ENCODE results near the gene PKLR. TPM values are rescaled to one million over a fixed set of nuclear protein-coding genes. Genes with fewer than 3 reads are reported as not detected.
A peak's percentile ranks its signal among the peaks of the same experiment; 100 is the strongest.

Gene PKLR
- total and polyA plus RNA-seq, 2 donors (not counting 1 experiment from before 2014, with no cell fraction given), result not detected

DNA sequence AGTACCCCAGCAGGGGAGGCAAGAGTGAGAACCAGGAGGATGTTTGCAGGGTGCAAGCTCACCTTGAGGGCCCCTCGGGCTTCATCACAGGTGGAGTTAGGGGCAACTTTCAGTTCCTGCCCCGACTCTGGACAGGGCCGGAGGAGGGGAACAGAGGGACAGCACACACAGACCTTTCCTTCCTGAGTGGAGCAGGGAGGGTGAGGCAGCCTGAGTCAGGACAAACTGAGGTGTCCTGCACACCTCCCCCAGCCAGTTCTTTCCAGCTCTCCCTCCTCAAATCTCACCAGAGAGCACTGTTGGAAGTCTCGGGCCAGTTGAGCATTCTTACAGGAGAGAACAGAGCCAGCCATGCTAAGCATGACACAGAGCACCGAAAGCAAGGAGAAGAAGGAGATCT is 47.4 kb downstream of the PKLR start:
- Histone ChIP-seq H3K9me3 (ENCODE audit: control extremely low read depth in 1 of 3, control insufficient read depth in 2 of 3, insufficient read depth in 1 of 3, low read length in 2 of 3) (peaks cover 0 to 3% (median 0%) of the 10 kb centered on the region in 3 donors), H3K36me3 (replicated peaks in 1 of 2; ENCODE audit: control extremely low read depth in 1 of 2, control insufficient read depth in 1 of 2, extremely low read depth in 1 of 2, insufficient read depth in 2 of 2, low read length in 1 of 2) (peaks cover 0 to 17% of the 10 kb centered on the region in 2 experiments), H4K20me1 (ENCODE audit: control insufficient read depth, insufficient read depth, low read length, poor library complexity, severe bottlenecking) (no peaks in the 10 kb centered on the region), H3K27me3 (replicated peaks in 1 of 4; ENCODE audit: control extremely low read depth in 1 of 4, control insufficient read depth in 3 of 4, insufficient read depth in 4 of 4, low read length in 3 of 4) (no peaks in the 10 kb centered on the region), H3K4me3 (ENCODE audit: control extremely low read depth in 1 of 5, extremely low read depth in 1 of 5, insufficient read depth in 1 of 5, low read depth in 2 of 5, low read length in 4 of 5) (no peak overlapping the region), H3K79me2 (ENCODE audit: control insufficient read depth, insufficient read depth, low read length) (no peaks in the 10 kb centered on the region), H3K4me2 (replicated peaks; ENCODE audit: low read depth, low read length, poor library complexity, severe bottlenecking) (peak overlapping the region; percentile 97), H3K9ac (ENCODE audit: low read length) (no peak overlapping the region), H3K27ac (ENCODE audit: low read length in 2 of 2) (no peak overlapping the region), H2AFZ (ENCODE audit: insufficient read depth, low read depth, low read length, poor library complexity, severe bottlenecking) (no peak overlapping the region), H3K4me1 (ENCODE audit: control insufficient read depth in 2 of 2, insufficient read depth in 2 of 2, low read length in 2 of 2) (peaks cover 20 to 31% of the 10 kb centered on the region in 2 donors)
- ChIA-PET POLR2A (interaction anchor here (1.5 kb wide), 1 partner anchor 9 kb away, joined by 12 read pairs; no protein-coding TSS in a partner anchor), CTCF (interaction anchor here (5.2 kb wide), 1 partner anchor 68 kb away, joined by 128 read pairs; the partner anchor contains the start of gene RUSC1)
- intact Hi-C loops (cut with micrococcal nuclease), result no loop called here
- H3K27ac Mint-ChIP-seq, result peak overlapping the region; percentile 67
- DNase-seq, result no peak
- TF ChIP-seq EZH2 (IDR thresholded peaks at IDR 0.05; ENCODE audit: borderline replicate concordance, insufficient read depth, low read depth, low read length, poor library complexity, severe bottlenecking), result no peak
- TF ChIP-seq, protein P1, sequence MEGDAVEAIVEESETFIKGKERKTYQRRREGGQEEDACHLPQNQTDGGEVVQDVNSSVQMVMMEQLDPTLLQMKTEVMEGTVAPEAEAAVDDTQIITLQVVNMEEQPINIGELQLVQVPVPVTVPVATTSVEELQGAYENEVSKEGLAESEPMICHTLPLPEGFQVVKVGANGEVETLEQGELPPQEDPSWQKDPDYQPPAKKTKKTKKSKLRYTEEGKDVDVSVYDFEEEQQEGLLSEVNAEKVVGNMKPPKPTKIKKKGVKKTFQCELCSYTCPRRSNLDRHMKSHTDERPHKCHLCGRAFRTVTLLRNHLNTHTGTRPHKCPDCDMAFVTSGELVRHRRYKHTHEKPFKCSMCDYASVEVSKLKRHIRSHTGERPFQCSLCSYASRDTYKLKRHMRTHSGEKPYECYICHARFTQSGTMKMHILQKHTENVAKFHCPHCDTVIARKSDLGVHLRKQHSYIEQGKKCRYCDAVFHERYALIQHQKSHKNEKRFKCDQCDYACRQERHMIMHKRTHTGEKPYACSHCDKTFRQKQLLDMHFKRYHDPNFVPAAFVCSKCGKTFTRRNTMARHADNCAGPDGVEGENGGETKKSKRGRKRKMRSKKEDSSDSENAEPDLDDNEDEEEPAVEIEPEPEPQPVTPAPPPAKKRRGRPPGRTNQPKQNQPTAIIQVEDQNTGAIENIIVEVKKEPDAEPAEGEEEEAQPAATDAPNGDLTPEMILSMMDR (IDR thresholded peaks at IDR 0.05), result no peak
- H3K4me3 Mint-ChIP-seq, result peak overlapping the region; percentile 90
- peaks cover 44% of the 10 kb centered on the region for H3K4me1 Mint-ChIP-seq
- 87% methylated on average over 4 of the region's 5 CpGs for WGBS (ENCODE audit: insufficient coverage)
- no peak for ATAC-seq (ENCODE audit: low read depth)
- H3K9me3 Mint-ChIP-seq (ENCODE audit: insufficient read depth), result no peaks in the 10 kb centered on the region
- H3K27me3 Mint-ChIP-seq, result no peaks in the 10 kb centered on the region

GRCh38 chr1:155253208-155253607 is 48.0 kb downstream of the PKLR start:
- intact Hi-C loops (cut with micrococcal nuclease), result no loop called here
- Histone ChIP-seq H3K4me1 (ENCODE audit: control insufficient read depth in 2 of 2, insufficient read depth in 2 of 2, low read length in 2 of 2) (peaks cover 20 to 31% of the 10 kb centered on the region in 2 donors), H3K9ac (ENCODE audit: low read length) (no peak overlapping the region), H3K4me2 (replicated peaks; ENCODE audit: low read depth, low read length, poor library complexity, severe bottlenecking) (no peak overlapping the region), H3K36me3 (replicated peaks in 1 of 2; ENCODE audit: control extremely low read depth in 1 of 2, control insufficient read depth in 1 of 2, extremely low read depth in 1 of 2, insufficient read depth in 2 of 2, low read length in 1 of 2) (peaks cover 0 to 13% of the 10 kb centered on the region in 2 experiments), H4K20me1 (ENCODE audit: control insufficient read depth, insufficient read depth, low read length, poor library complexity, severe bottlenecking) (no peaks in the 10 kb centered on the region), H3K79me2 (ENCODE audit: control insufficient read depth, insufficient read depth, low read length) (no peaks in the 10 kb centered on the region), H3K27ac (ENCODE audit: low read length in 2 of 2) (no peak overlapping the region), H2AFZ (ENCODE audit: insufficient read depth, low read depth, low read length, poor library complexity, severe bottlenecking) (no peak overlapping the region), H3K27me3 (replicated peaks in 1 of 4; ENCODE audit: control extremely low read depth in 1 of 4, control insufficient read depth in 3 of 4, insufficient read depth in 4 of 4, low read length in 3 of 4) (no peaks in the 10 kb centered on the region), H3K9me3 (ENCODE audit: control extremely low read depth in 1 of 3, control insufficient read depth in 2 of 3, insufficient read depth in 1 of 3, low read length in 2 of 3) (peaks cover 0 to 3% (median 0%) of the 10 kb centered on the region in 3 donors), H3K4me3 (ENCODE audit: control extremely low read depth in 1 of 5, extremely low read depth in 1 of 5, insufficient read depth in 1 of 5, low read depth in 2 of 5, low read length in 4 of 5) (no peak overlapping the region)
- ATAC-seq (ENCODE audit: low read depth) (no peak), DNase-seq (no peak)
- no peaks in the 10 kb centered on the region for H3K27me3 Mint-ChIP-seq
- H3K27ac Mint-ChIP-seq, result no peak overlapping the region
- CTCF ChIA-PET, result interaction anchor here (4.1 to 5.2 kb wide), 2 partner anchors 69 to 250 kb away, joined by 54 to 128 read pairs; partner anchors contain the start of gene RUSC1
- H3K4me3 Mint-ChIP-seq, result peak overlapping the region; percentile 90
- no peak for TF ChIP-seq EZH2 (IDR thresholded peaks at IDR 0.05; ENCODE audit: borderline replicate concordance, insufficient read depth, low read depth, low read length, poor library complexity, severe bottlenecking)
- TF ChIP-seq, protein P1 (IDR thresholded peaks at IDR 0.05), result no peak
- no peaks in the 10 kb centered on the region for H3K9me3 Mint-ChIP-seq (ENCODE audit: insufficient read depth)
- POLR2A ChIA-PET, result interaction anchor here (0.7 kb wide), 2 partner anchors 9 to 310 kb away, joined by 7 to 8 read pairs; no protein-coding TSS in a partner anchor
- 100% methylated on average over 4 of the region's 5 CpGs for WGBS (ENCODE audit: insufficient coverage)
- peaks cover 42% of the 10 kb centered on the region for H3K4me1 Mint-ChIP-seq

All from B cell (primary cell).